HG02759 (cell line): ENCODE data around the gene PARD3.

ENCODE experiments used
- ATAC-seq: cut with Tn5 transposase; IDR thresholded peaks from one replicate; pipeline ENCODE4 v1.9.1; 2021; ENCODE audit warnings: mild to moderate bottlenecking, moderate library complexity; ENCODE audit not compliant: unreplicated experiment

PARD3 gene

GRCh38 chr10:34333513-34333912 is 481.6 kb downstream of the PARD3 start:
- ATAC-seq, result no peak

GRCh38 chr10:34327184-34327583 is 487.9 kb downstream of the PARD3 start:
- no peak for ATAC-seq

- no peak for ATAC-seq
Measured at GRCh38 chr10:34323192-34323591, 491.9 kb downstream of the PARD3 start.

- no peak for ATAC-seq
Measured at GRCh38 chr10:34320265-34320664, 494.8 kb downstream of the PARD3 start.

- no peak for ATAC-seq
Measured at GRCh38 chr10:34319197-34319846, 495.8 kb downstream of the PARD3 start.

- ATAC-seq, result no peak
Measured at GRCh38 chr10:34316154-34316553, 498.9 kb downstream of the PARD3 start.

GRCh38 chr10:34314457-34314856 is 500.6 kb downstream of the PARD3 start:
- ATAC-seq, result no peak

GRCh38 chr10:34313888-34314287 is 501.2 kb downstream of the PARD3 start:
- no peak for ATAC-seq

GRCh38 chr10:34313353-34313752 is 501.7 kb downstream of the PARD3 start:
- no peak for ATAC-seq

GRCh38 chr10:34311679-34312078 is 503.4 kb downstream of the PARD3 start:
- no peak for ATAC-seq

- ATAC-seq, result no peak
Measured at GRCh38 chr10:34310234-34310633, 504.9 kb downstream of the PARD3 start.

GRCh38 chr10:34305189-34305588 is 509.9 kb downstream of the PARD3 start:
- ATAC-seq, result no peak

GRCh38 chr10:34303022-34303421 is 512.1 kb downstream of the PARD3 start:
- no peak for ATAC-seq

GRCh38 chr10:34299105-34299611 is 515.9 kb downstream of the PARD3 start:
- ATAC-seq, result no peak

- ATAC-seq, result no peak
Measured at GRCh38 chr10:34298346-34298818, 516.7 kb downstream of the PARD3 start.

- ATAC-seq, result no peak
Measured at GRCh38 chr10:34297541-34298345, 517.4 kb downstream of the PARD3 start.

GRCh38 chr10:34295142-34295548 is 520.0 kb downstream of the PARD3 start:
- ATAC-seq, result no peak

- ATAC-seq, result no peak
Measured at GRCh38 chr10:34294137-34294536, 521.0 kb downstream of the PARD3 start.

GRCh38 chr10:34292675-34293074 is 522.4 kb downstream of the PARD3 start:
- ATAC-seq, result no peak

- ATAC-seq, result no peak
Measured at GRCh38 chr10:34292194-34292565, 522.9 kb downstream of the PARD3 start.

GRCh38 chr10:34291466-34292193 is 523.5 kb downstream of the PARD3 start:
- ATAC-seq, result peak; percentile 91
